GM18508 (cell line): ENCODE results near the gene APP.

Experiments used
- ATAC-seq: cut with Tn5 transposase; IDR thresholded peaks from one replicate; pipeline ENCODE4 v1.9.1; 2021; ENCODE audit warnings: moderate number of reproducible peaks; ENCODE audit not compliant: insufficient read depth, unreplicated experiment

APP gene

GRCh38 chr21:25960402-25960801 lies 210.2 kb downstream of the APP start:
- ATAC-seq = no peak

- no peak for ATAC-seq
These were observed 210.8 kb downstream of the APP start for GRCh38 chr21:25959799-25960198.

GRCh38 chr21:25956993-25957714 lies 213.4 kb downstream of the APP start:
- ATAC-seq = no peak

- no peak for ATAC-seq
These were observed 214.9 kb downstream of the APP start for GRCh38 chr21:25955646-25956045.

- ATAC-seq = no peak
These were observed 216.9 kb downstream of the APP start for GRCh38 chr21:25953659-25954058.

- ATAC-seq = no peak
These were observed 217.4 kb downstream of the APP start for GRCh38 chr21:25953196-25953595.

- no peak for ATAC-seq
These were observed 218.3 kb downstream of the APP start for GRCh38 chr21:25952306-25952705.

GRCh38 chr21:25949701-25950100 lies 220.9 kb downstream of the APP start:
- ATAC-seq = no peak

GRCh38 chr21:25944672-25945213 lies 225.8 kb downstream of the APP start:
- ATAC-seq = no peak

GRCh38 chr21:25944082-25944481 lies 226.5 kb downstream of the APP start:
- no peak for ATAC-seq

- no peak for ATAC-seq
These were observed 228.4 kb downstream of the APP start for GRCh38 chr21:25942135-25942534.

- no peak for ATAC-seq
These were observed 231.2 kb downstream of the APP start for GRCh38 chr21:25939396-25939761.

- no peak for ATAC-seq
These were observed 231.7 kb downstream of the APP start for GRCh38 chr21:25938658-25939395.

GRCh38 chr21:25936776-25937175 lies 233.8 kb downstream of the APP start:
- ATAC-seq = no peak

GRCh38 chr21:25934771-25935224 lies 235.8 kb downstream of the APP start:
- no peak for ATAC-seq

GRCh38 chr21:25934130-25934529 lies 236.4 kb downstream of the APP start:
- ATAC-seq = no peak

GRCh38 chr21:25931765-25932164 lies 238.8 kb downstream of the APP start:
- ATAC-seq = no peak

GRCh38 chr21:25929856-25930520 lies 240.6 kb downstream of the APP start:
- no peak for ATAC-seq

GRCh38 chr21:25927195-25927880 lies 243.2 kb downstream of the APP start:
- no peak for ATAC-seq

GRCh38 chr21:25925936-25926335 lies 244.6 kb downstream of the APP start:
- ATAC-seq = no peak
